ENCODE measurements around the gene HDGFL2. TPM values are rescaled to one million over a fixed set of nuclear protein-coding genes. Genes with fewer than 3 reads are reported as not detected.

Gene HDGFL2
- total and polyA plus RNA-seq, 8 donors: 30.9 to 87.4 (median 73.1) TPM

- H3K4me3 ChIP-seq: no peak overlapping the region
- H3K4me1 ChIP-seq: no peaks in the 10 kb centered on the region
- H3K27me3 ChIP-seq: peaks cover 0 to 41% of the 10 kb centered on the region in 2 donors
- no peaks in the 10 kb centered on the region for H3K36me3 ChIP-seq
- no peak for ATAC-seq
- DNase-seq: no peak
- TF ChIP-seq, protein P1, sequence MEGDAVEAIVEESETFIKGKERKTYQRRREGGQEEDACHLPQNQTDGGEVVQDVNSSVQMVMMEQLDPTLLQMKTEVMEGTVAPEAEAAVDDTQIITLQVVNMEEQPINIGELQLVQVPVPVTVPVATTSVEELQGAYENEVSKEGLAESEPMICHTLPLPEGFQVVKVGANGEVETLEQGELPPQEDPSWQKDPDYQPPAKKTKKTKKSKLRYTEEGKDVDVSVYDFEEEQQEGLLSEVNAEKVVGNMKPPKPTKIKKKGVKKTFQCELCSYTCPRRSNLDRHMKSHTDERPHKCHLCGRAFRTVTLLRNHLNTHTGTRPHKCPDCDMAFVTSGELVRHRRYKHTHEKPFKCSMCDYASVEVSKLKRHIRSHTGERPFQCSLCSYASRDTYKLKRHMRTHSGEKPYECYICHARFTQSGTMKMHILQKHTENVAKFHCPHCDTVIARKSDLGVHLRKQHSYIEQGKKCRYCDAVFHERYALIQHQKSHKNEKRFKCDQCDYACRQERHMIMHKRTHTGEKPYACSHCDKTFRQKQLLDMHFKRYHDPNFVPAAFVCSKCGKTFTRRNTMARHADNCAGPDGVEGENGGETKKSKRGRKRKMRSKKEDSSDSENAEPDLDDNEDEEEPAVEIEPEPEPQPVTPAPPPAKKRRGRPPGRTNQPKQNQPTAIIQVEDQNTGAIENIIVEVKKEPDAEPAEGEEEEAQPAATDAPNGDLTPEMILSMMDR (IDR thresholded peaks at IDR 0.05): no peak
- no peak overlapping the region for H3K27ac ChIP-seq
- intact Hi-C loops (cut with DNase I): no loop called here
- H3K9me3 ChIP-seq: no peaks in the 10 kb centered on the region
Measured at GRCh38 chr19:4516939-4517300, 44.8 kb downstream of the HDGFL2 start.

DNA sequence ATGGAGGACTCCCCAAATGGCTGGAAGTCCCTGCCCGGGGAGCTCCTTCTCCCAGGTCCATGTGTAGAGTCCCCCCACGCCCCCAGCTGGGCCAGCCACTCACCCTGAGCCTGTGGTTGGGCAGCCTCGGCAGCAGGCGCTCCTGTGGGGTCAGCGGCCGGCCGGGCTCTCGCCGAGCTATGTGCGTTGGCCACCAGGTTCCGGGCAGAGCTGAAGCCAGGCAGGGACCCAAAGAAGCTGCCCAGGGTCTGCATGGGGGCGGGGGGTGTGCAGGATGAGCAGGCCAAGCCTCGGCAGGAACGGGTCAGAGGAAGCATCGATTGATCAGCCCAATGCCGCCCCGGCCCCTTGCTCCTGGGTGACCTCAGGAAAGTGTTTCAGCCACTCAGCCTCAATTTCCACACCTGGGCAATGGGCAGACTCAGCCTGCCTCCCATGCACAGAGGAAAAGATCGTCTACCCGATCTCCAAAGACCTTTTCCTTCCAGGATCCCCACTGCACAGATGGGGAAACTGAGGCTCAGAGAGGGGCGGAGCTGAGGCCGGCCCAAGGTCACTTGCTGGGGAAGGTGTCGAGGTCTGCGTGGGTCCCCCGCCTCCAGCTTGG, 45.5 kb downstream of the HDGFL2 start:
- H3K4me3 ChIP-seq: no peak overlapping the region
- DNase-seq: peak in 1 of 4 donors; percentile 53
- H3K9me3 ChIP-seq: no peaks in the 10 kb centered on the region
- no peaks in the 10 kb centered on the region for H3K36me3 ChIP-seq
- TF ChIP-seq, protein P1 (IDR thresholded peaks at IDR 0.05): no peak
- intact Hi-C loops (cut with DNase I): no loop called here
- H3K27ac ChIP-seq: no peak overlapping the region
- no peaks in the 10 kb centered on the region for H3K4me1 ChIP-seq
- ATAC-seq: no peak
- H3K27me3 ChIP-seq: peaks cover 0 to 41% of the 10 kb centered on the region in 2 donors

GRCh38 chr19:4518345-4519171, 46.5 kb downstream of the HDGFL2 start, which contains the start of gene PLIN4:
Gene PLIN4 (minus strand): TSS chr19:4518486. CDS start chr19:4518272, 214 bp downstream.
- DNase-seq (peak in 2 of 4 donors; percentile 13 to 65), ATAC-seq (peak; percentile 54)
- Histone ChIP-seq H3K27ac (no peak within 1 kb of the TSS), H3K4me1 (no peaks in the 10 kb centered on the region), H3K9me3 (no peaks in the 10 kb centered on the region), H3K36me3 (no peaks in the 10 kb centered on the region), H3K4me3 (no peak within 1 kb of the TSS), H3K27me3 (peaks cover 0 to 46% of the 10 kb centered on the region in 2 donors)
- intact Hi-C loops (cut with DNase I): no loop called here
- TF ChIP-seq, protein P1 (IDR thresholded peaks at IDR 0.05): no peak

GRCh38 chr19:4519172-4519496, 47.0 kb downstream of the HDGFL2 start:
- Histone ChIP-seq H3K9me3 (no peaks in the 10 kb centered on the region), H3K36me3 (no peaks in the 10 kb centered on the region), H3K27ac (no peak overlapping the region), H3K4me3 (no peak overlapping the region), H3K4me1 (no peaks in the 10 kb centered on the region), H3K27me3 (peaks cover 0 to 52% of the 10 kb centered on the region in 2 donors)
- DNase-seq (peak in 1 of 4 donors; percentile 53), ATAC-seq (no peak)
- intact Hi-C loops (cut with DNase I): no loop called here
- TF ChIP-seq, protein P1 (IDR thresholded peaks at IDR 0.05): no peak

GRCh38 chr19:4519521-4520277, 47.6 kb downstream of the HDGFL2 start:
- no peak overlapping the region for H3K4me3 ChIP-seq
- no peaks in the 10 kb centered on the region for H3K4me1 ChIP-seq
- no peak overlapping the region for H3K27ac ChIP-seq
- ATAC-seq (no peak), DNase-seq (no peak)
- H3K9me3 ChIP-seq: no peaks in the 10 kb centered on the region
- no peaks in the 10 kb centered on the region for H3K36me3 ChIP-seq
- TF ChIP-seq, protein P1 (IDR thresholded peaks at IDR 0.05): no peak
- H3K27me3 ChIP-seq: peaks cover 0 to 53% of the 10 kb centered on the region in 2 donors
- intact Hi-C loops (cut with DNase I): no loop called here
